K562 (cell line): ENCODE results near the gene PRRC2A. TPM values are rescaled to one million over a fixed set of nuclear protein-coding genes. Genes with fewer than 3 reads are reported as not detected.

Experiments
- CAMTA2 ChIP-seq: fragments of 250-450 bp; sonication (Bioruptor Pico); conservative IDR thresholded peaks from 2 replicates; pipeline ENCODE4 v1.5.1; 2022
- EP300 ChIP-seq: IDR thresholded peaks from 2 replicates; pipeline ENCODE4 v1.6.1; 2012; ENCODE audit warnings: low read length, improper control_type of control experiment
- HIVEP1 ChIP-seq: fragments of 250-450 bp; sonication (Bioruptor Pico); IDR thresholded peaks from 2 replicates; pipeline ENCODE4 v1.4.0; 2020; ENCODE audit warnings: mild to moderate bottlenecking
- HNRNPLL ChIP-seq: fragments of 200-400 bp; formaldehyde crosslinking; IDR thresholded peaks from 2 replicates; pipeline ENCODE4 v1.6.1; 2017; ENCODE audit warnings: low read length, low read depth, mild to moderate bottlenecking; ENCODE audit not compliant: poor library complexity, severe bottlenecking
- ILK ChIP-seq: fragments of 450-650 bp; IDR thresholded peaks from 2 replicates; pipeline ENCODE4 v1.6.1; 2016; ENCODE audit warnings: missing genetic modification characterization, low read depth, mild to moderate bottlenecking, missing compliant biosample characterization, moderate library complexity, borderline replicate concordance
- MAFF ChIP-seq: IDR thresholded peaks from 2 replicates; pipeline ENCODE4 v1.6.1; 2012; ENCODE audit warnings: low read length, improper control_type of control experiment
- MCM3 ChIP-seq: fragments of 450-650 bp; IDR thresholded peaks from 2 replicates; pipeline ENCODE4 v1.6.1; 2016
- MTA3 ChIP-seq: fragments of 450-650 bp; formaldehyde crosslinking; IDR thresholded peaks from 2 replicates; pipeline ENCODE4 v1.6.1; 2017; ENCODE audit warnings: mild to moderate bottlenecking, borderline replicate concordance
- NCOA2 ChIP-seq, 2 experiments: fragments of 450-650 bp; IDR thresholded peaks; 2 replicates each; pipeline ENCODE4 v1.6.1; 2018; ENCODE audit warnings: mild to moderate bottlenecking in 2 of 2, moderate library complexity in 1 of 2; ENCODE audit not compliant: partially characterized antibody in 2 of 2
- PHF20 ChIP-seq: fragments of 450-650 bp; IDR thresholded peaks from 2 replicates; pipeline ENCODE4 v1.6.1; 2018; ENCODE audit not compliant: partially characterized antibody
- PRMT5 ChIP-seq: sonication (generic); formaldehyde crosslinking; IDR thresholded peaks from 2 replicates; pipeline ENCODE4 v1.5.0; 2020; ENCODE audit warnings: missing genetic modification reagents
- TAF1 ChIP-seq: IDR thresholded peaks from 2 replicates; pipeline ENCODE4 v1.6.1; 2011; ENCODE audit warnings: mild to moderate bottlenecking, low read length, moderate library complexity; ENCODE audit not compliant: insufficient read depth, control insufficient read depth, severe bottlenecking; ENCODE audit errors: extremely low read depth
- ZC3H11A ChIP-seq: IDR thresholded peaks from 2 replicates; pipeline ENCODE4 v1.6.1; 2012; ENCODE audit warnings: low read depth, low read length, improper control_type of control experiment
- ZFX ChIP-seq: sonication (generic); formaldehyde crosslinking; IDR thresholded peaks from 2 replicates; pipeline ENCODE4 v1.8.0; 2022; ENCODE audit warnings: mild to moderate bottlenecking, missing genetic modification reagents, moderate library complexity
- ZNF12 ChIP-seq: sonication (generic); formaldehyde crosslinking; IDR thresholded peaks from 2 replicates; pipeline ENCODE4 v1.4.0; 2020; ENCODE audit warnings: mild to moderate bottlenecking, missing genetic modification reagents
- ZNF184 ChIP-seq: sonication (generic); formaldehyde crosslinking; IDR thresholded peaks from 2 replicates; pipeline ENCODE4 v1.5.0; 2020; ENCODE audit warnings: missing genetic modification reagents
- ZNF584 ChIP-seq: fragments of 200-800 bp; sonication (Bioruptor generic); IDR thresholded peaks from 2 replicates; pipeline ENCODE4 v1.6.1; 2016; ENCODE audit warnings: low read depth, mild to moderate bottlenecking, missing genetic modification characterization, missing compliant biosample characterization
- ZNF696 ChIP-seq: fragments of 250-450 bp; sonication (Bioruptor Pico); conservative IDR thresholded peaks from 2 replicates; pipeline ENCODE4 v1.4.0; 2020; ENCODE audit warnings: mild to moderate bottlenecking, moderate library complexity
- polyA plus RNA-seq, 8 experiments: library from polyadenylated mRNA; depleted of rRNA in 4 of 8; stranded (reverse) in 5 of 8; unstranded in 3 of 8; fragments of >200 nt; fragmentation: Nextera tagmentation in 2 of 8; fragmentation: Illumina TruSeq in 1 of 8; extraction: Ambion mirVana in 2 of 8; extraction: Trizol in 1 of 8; gene quantifications; 2 replicates each; pipeline versions ENCODE4 v1.2.1 to v1.2.3, GENCODE V29; 2011 to 2014; ENCODE audit warnings: inconsistent platforms in 1 of 8, missing spikeins in 1 of 8
- total RNA-seq, 7 experiments: library from RNA; depleted of rRNA in 6 of 7; stranded (reverse); fragments of >200 nt in 6 of 7; fragmentation: Illumina TruSeq in 2 of 7; extraction: Trizol in 2 of 7; gene quantifications; 2 replicates each; pipeline versions ENCODE4 v1.2.1 to v1.2.3, GENCODE V29; 2011 to 2021; ENCODE audit warnings: low replicate concordance in 1 of 7
- TF ChIP-seq, protein P1 (sequence below): IDR thresholded peaks from 2 replicates; pipeline ENCODE4 v1.6.1; 2014; ENCODE audit warnings: antibody characterized with exemption
- TF ChIP-seq, protein P2 (sequence below): sonication (generic); formaldehyde crosslinking; IDR thresholded peaks from 2 replicates; pipeline ENCODE4 v1.8.0; 2022; ENCODE audit warnings: missing genetic modification reagents, mild to moderate bottlenecking, moderate library complexity, borderline replicate concordance
- TF ChIP-seq, protein P3 (sequence below): IDR thresholded peaks from 3 replicates; pipeline ENCODE4 v1.6.1; 2011; ENCODE audit warnings: borderline replicate concordance, mild to moderate bottlenecking; ENCODE audit not compliant: insufficient read length, insufficient read depth
- TF ChIP-seq, protein P4 (sequence below): fragments of 450-650 bp; IDR thresholded peaks from 2 replicates; pipeline ENCODE4 v1.7.1; 2018; ENCODE audit warnings: mild to moderate bottlenecking, low read depth; ENCODE audit not compliant: partially characterized antibody

PRRC2A gene
- total and polyA plus RNA-seq, 9 of the 15 experiments (the other 6 are each of a cell fraction or from before 2014, with no cell fraction given) = 1.0 to 332 (median 63.0) TPM

DNA sequence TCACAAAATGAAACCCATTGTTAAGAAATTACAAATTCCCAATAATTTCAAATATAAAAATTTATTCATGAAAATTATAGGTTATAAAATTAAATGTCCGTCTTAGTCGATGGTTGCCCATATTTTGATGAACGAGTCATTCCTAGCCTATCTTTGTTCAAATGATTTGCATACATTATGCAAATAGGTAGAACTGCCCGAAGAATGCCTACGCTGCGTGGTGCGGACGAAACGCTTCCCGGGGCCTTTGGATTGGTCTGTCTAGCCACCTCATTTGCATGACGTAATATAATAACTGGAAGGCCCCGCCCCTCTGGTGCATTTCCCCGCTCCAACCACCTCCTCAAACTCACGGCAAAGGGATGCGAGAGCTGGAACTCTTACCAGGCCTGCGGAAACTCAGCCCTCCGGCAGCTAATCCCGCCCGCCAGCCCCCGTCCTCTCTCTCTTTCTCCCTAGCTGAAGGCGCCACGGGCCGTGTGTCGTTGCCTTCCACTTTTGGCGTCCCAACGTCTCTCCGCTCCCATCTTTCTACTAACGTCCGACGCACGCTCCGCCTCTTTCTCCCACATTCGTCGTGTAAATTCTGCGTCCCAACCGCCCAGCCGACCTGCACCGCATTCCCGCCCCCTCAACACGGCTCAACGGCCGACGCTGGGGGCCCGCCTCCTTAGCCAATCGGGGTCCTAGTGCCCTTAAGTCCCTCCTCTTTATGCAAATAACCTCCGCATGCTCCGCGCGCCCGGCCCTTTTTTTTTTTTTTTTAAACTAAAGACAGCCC, 520 bp upstream of the PRRC2A start (continued):
- TF ChIP-seq, protein P1, sequence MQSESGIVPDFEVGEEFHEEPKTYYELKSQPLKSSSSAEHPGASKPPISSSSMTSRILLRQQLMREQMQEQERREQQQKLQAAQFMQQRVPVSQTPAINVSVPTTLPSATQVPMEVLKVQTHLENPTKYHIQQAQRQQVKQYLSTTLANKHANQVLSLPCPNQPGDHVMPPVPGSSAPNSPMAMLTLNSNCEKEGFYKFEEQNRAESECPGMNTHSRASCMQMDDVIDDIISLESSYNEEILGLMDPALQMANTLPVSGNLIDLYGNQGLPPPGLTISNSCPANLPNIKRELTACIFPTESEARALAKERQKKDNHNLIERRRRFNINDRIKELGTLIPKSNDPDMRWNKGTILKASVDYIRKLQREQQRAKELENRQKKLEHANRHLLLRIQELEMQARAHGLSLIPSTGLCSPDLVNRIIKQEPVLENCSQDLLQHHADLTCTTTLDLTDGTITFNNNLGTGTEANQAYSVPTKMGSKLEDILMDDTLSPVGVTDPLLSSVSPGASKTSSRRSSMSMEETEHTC = no peak
- TF ChIP-seq ZNF184 (CRISPR knock-in tag) (no peak), MAFF (peak; percentile 19; the same call in 1 of the 2 replicates), HIVEP1 (peak; percentile 76; the same call in 1 of the 2 replicates), MTA3 (peak; percentile 95), NCOA2 (IDR thresholded peaks at IDR 0.05; ENCODE audit: partially characterized antibody in 2 of 2) (no peak), PRMT5 (no peak), ZFX (CRISPR knock-in tag) (peak; percentile 75; the same call in 1 of the 2 replicates), ZNF696 (CRISPR knock-in tag) (no peak), ZNF584 (peak; percentile 53), EP300 (peak; percentile 71), ZC3H11A (no peak), ZNF12 (CRISPR knock-in tag) (no peak; the same call in 1 of the 2 replicates), HNRNPLL (peak; percentile 98), PHF20 (peak; percentile 87), ILK (tag) (no peak), CAMTA2 (CRISPR knock-in tag) (0 out of 2 replicates have a peak, but pooled peaks have one; percentile 25), MCM3 (no peak), TAF1 (peak; percentile 72)
- TF ChIP-seq, protein P2, sequence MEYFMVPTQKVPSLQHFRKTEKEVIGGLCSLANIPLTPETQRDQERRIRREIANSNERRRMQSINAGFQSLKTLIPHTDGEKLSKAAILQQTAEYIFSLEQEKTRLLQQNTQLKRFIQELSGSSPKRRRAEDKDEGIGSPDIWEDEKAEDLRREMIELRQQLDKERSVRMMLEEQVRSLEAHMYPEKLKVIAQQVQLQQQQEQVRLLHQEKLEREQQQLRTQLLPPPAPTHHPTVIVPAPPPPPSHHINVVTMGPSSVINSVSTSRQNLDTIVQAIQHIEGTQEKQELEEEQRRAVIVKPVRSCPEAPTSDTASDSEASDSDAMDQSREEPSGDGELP = peak; percentile 94
- TF ChIP-seq, protein P3, sequence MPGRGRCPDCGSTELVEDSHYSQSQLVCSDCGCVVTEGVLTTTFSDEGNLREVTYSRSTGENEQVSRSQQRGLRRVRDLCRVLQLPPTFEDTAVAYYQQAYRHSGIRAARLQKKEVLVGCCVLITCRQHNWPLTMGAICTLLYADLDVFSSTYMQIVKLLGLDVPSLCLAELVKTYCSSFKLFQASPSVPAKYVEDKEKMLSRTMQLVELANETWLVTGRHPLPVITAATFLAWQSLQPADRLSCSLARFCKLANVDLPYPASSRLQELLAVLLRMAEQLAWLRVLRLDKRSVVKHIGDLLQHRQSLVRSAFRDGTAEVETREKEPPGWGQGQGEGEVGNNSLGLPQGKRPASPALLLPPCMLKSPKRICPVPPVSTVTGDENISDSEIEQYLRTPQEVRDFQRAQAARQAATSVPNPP = no peak
- TF ChIP-seq, protein P4, sequence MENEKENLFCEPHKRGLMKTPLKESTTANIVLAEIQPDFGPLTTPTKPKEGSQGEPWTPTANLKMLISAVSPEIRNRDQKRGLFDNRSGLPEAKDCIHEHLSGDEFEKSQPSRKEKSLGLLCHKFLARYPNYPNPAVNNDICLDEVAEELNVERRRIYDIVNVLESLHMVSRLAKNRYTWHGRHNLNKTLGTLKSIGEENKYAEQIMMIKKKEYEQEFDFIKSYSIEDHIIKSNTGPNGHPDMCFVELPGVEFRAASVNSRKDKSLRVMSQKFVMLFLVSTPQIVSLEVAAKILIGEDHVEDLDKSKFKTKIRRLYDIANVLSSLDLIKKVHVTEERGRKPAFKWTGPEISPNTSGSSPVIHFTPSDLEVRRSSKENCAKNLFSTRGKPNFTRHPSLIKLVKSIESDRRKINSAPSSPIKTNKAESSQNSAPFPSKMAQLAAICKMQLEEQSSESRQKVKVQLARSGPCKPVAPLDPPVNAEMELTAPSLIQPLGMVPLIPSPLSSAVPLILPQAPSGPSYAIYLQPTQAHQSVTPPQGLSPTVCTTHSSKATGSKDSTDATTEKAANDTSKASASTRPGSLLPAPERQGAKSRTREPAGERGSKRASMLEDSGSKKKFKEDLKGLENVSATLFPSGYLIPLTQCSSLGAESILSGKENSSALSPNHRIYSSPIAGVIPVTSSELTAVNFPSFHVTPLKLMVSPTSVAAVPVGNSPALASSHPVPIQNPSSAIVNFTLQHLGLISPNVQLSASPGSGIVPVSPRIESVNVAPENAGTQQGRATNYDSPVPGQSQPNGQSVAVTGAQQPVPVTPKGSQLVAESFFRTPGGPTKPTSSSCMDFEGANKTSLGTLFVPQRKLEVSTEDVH = peak; percentile 83
